ENCODE measurements around the gene CCDC149. TPM values are rescaled to one million over a fixed set of nuclear protein-coding genes. Genes with fewer than 3 reads are reported as not detected.

CCDC149 gene
- total and polyA plus RNA-seq, 2 of the 13 experiments (the other 11 are each of a cell fraction or from before 2014, with no cell fraction given) = 0.44 to 0.95 TPM

GRCh38 chr4:24872720-24873119 is 40.1 kb downstream of the CCDC149 start:
- POLR2A ChIA-PET = no interaction called here
- H3K9ac ChIP-seq (ENCODE audit: insufficient read depth, low read depth, low read length) = no peak overlapping the region
- no peak for ATAC-seq
- no peak overlapping the region for H3K4me3 ChIP-seq (replicated peaks in 1 of 3; ENCODE audit: insufficient read depth in 1 of 3, low read depth in 2 of 3, low read length in 3 of 3)
- H3K9me3 ChIP-seq (ENCODE audit: low read length) = no peaks in the 10 kb centered on the region
- no peak for FAIRE-seq
- no peaks in the 10 kb centered on the region for H3K79me2 ChIP-seq (ENCODE audit: insufficient read depth, low read length)
- H3K27me3 ChIP-seq (ENCODE audit: control insufficient read depth in 1 of 2, insufficient read depth in 2 of 2, low read length in 2 of 2) = peaks cover 0 to 6% of the 10 kb centered on the region in 2 experiments; a peak in 1 of 5 replicates
- intact Hi-C loops (cut with micrococcal nuclease; ENCODE audit: unreplicated experiment) (no loop called here), in situ Hi-C loops (cut with HindIII; ENCODE audit: extremely low pct_ligation_motif_present, low pct_unique_long_range_greater_than_20kb) (no loop called here)
- no peak for TF ChIP-seq ZUFSP (CRISPR knock-in tag; IDR thresholded peaks at IDR 0.05; ENCODE audit: borderline replicate concordance)
- TF ChIP-seq AGO2 (optimal IDR thresholded peaks at IDR 0.05; ENCODE audit: low read depth, low read length) = no peak
- TF ChIP-seq GMEB1 (CRISPR knock-in tag; IDR thresholded peaks at IDR 0.05; ENCODE audit: borderline replicate concordance) = no peak
- no peak for TF ChIP-seq ZKSCAN8 (CRISPR knock-in tag; IDR thresholded peaks at IDR 0.05; ENCODE audit: borderline replicate concordance)
- no peak for TF ChIP-seq JDP2 (CRISPR knock-in tag; IDR thresholded peaks at IDR 0.05; ENCODE audit: borderline replicate concordance)
- no peak for TF ChIP-seq MLLT10 (CRISPR knock-in tag; IDR thresholded peaks at IDR 0.05)
- TF ChIP-seq ZNF609 (CRISPR knock-in tag; IDR thresholded peaks at IDR 0.05; ENCODE audit: borderline replicate concordance) = no peak
- no peak for TF ChIP-seq GZF1 (CRISPR knock-in tag; IDR thresholded peaks at IDR 0.05)
- no peak for TF ChIP-seq ZNF841 (CRISPR knock-in tag; IDR thresholded peaks at IDR 0.05; ENCODE audit: borderline replicate concordance)
- TF ChIP-seq SMAD1 (CRISPR knock-in tag; IDR thresholded peaks at IDR 0.05; ENCODE audit: borderline replicate concordance, low read depth) = no peak
- TF ChIP-seq TP53 (CRISPR knock-in tag; conservative IDR thresholded peaks at IDR 0.05) = no peak
- no peak for TF ChIP-seq MED1 (CRISPR knock-in tag; IDR thresholded peaks at IDR 0.05)
- no peak for TF ChIP-seq ZNF24 (IDR thresholded peaks at IDR 0.05)
- no peak for TF ChIP-seq CAMTA2 (CRISPR knock-in tag; IDR thresholded peaks at IDR 0.05; ENCODE audit: borderline replicate concordance)
- TF ChIP-seq ZNF460 (CRISPR knock-in tag; IDR thresholded peaks at IDR 0.05; ENCODE audit: borderline replicate concordance) = no peak
- no peak for TF ChIP-seq ADNP (CRISPR knock-in tag; IDR thresholded peaks at IDR 0.05)
- no peaks in the 10 kb centered on the region for H3K36me3 ChIP-seq (replicated peaks in 1 of 2; ENCODE audit: control insufficient read depth in 1 of 2, insufficient read depth in 2 of 2, low read length in 2 of 2)
- no peaks in the 10 kb centered on the region for H4K20me1 ChIP-seq (ENCODE audit: insufficient read depth, low read length)
- no peaks in the 10 kb centered on the region for H3K4me1 ChIP-seq (ENCODE audit: insufficient read depth, low read length)
- H2AFZ ChIP-seq (ENCODE audit: low read length) = no peak overlapping the region
- H3K27ac ChIP-seq (ENCODE audit: extremely low read length, insufficient read depth, low read length) = no peak overlapping the region
- no peak overlapping the region for H3K4me2 ChIP-seq (ENCODE audit: low read depth, low read length)
- BruUV-seq (replicated peaks) = no TSS peak
- no peak for DNase-seq (ENCODE audit: low spot score)
- CTCF ChIA-PET (ENCODE audit: low intra/inter-chr PET ratio, low total read pairs) = no interaction called here
- WGBS (ENCODE audit: low lambda C conversion rate) = 50% methylated on average over 1 of the region's 2 CpGs

Measured in HepG2 (cell line).